D721Med (cell line): Measurements from ENCODE around the gene KLF16.

ENCODE experiments used
- DNase-seq: peaks from one replicate; pipeline ENCODE4 v3.0.0; 2011; ENCODE audit warnings: low spot score; ENCODE audit not compliant: insufficient read length
- FAIRE-seq: peaks from 2 replicates; lab custom pipeline; 2011; peaks lifted over from hg19 to GRCh38; lab: Jason Lieb, UNC
- CTCF ChIP-seq: IDR thresholded peaks from 2 replicates; pipeline ENCODE4 v1.5.1; 2012; ENCODE audit warnings: mild to moderate bottlenecking, control low read depth; ENCODE audit not compliant: insufficient read depth; ENCODE audit errors: missing control alignments

KLF16 gene

DNA sequence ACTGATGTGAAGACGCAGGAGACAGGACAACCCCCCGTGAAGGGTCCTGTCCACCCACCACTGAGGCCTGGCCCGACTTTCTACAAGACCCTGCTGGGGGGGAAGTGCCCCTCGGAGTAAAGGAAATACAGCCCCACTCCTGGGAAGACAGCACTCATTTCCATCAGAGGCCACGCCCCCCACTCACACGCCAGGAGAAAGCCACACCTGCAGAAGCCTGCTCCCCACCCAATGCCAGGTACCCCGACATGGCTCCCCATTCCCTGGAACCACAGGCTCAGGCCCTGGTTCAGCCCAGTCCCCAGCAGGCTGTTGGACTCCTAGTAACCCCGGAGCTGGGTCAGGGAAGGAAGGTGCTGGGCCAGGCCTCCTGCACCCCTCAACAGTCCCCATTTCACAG is 40.4 kb downstream of the KLF16 start:
- FAIRE-seq (no peak), DNase-seq (no peak)
- TF ChIP-seq CTCF: no peak

- DNase-seq (no peak), FAIRE-seq (no peak)
- TF ChIP-seq CTCF: no peak
Observed at GRCh38 chr19:1822210-1822609, 41.2 kb downstream of the KLF16 start.

DNA sequence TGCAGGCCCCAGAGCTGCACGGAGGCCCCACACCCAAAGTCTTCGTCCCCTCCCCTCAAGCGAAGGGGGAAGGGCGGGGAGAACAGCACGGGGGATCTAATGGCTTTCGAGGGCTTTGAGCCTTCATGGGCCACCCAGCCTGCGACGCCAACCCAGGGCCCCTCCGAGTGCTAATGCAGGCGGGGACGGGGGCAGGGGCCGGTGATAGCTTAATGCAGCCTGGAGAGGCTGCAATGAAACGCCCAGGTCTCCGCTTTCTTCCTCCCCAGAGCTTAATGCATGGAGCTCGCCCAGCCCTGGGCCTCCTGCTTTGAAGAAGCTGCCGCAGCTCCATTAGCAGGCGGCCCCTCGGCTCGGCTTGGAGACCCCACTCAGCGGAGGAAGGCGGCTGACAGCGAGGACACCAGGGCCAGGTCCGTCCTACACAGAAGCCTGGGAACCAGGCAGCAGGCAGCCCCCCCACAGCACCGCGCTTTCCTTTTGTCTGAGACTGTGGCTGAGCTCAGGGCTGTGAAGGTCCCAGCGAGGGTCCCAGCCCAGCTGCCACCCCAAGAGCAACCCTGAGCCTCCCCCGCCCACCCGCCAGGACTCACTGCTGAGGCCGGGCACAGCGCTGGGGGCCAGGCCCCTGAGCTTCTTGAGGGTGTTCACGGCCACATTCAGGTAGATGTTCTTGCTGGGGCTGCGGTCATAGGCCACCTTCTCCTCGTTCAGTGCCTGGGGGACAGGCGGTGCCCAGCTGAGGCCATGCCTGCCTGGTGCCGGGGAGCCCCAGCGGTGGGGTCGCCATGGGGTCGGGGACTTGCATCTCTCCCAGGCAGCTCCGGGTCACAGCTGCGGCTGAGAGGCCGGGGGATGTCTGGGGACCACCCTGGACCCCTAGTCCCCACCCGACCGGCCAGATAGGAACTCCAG is 43.8 kb downstream of the KLF16 start:
- FAIRE-seq: no peak

DNA sequence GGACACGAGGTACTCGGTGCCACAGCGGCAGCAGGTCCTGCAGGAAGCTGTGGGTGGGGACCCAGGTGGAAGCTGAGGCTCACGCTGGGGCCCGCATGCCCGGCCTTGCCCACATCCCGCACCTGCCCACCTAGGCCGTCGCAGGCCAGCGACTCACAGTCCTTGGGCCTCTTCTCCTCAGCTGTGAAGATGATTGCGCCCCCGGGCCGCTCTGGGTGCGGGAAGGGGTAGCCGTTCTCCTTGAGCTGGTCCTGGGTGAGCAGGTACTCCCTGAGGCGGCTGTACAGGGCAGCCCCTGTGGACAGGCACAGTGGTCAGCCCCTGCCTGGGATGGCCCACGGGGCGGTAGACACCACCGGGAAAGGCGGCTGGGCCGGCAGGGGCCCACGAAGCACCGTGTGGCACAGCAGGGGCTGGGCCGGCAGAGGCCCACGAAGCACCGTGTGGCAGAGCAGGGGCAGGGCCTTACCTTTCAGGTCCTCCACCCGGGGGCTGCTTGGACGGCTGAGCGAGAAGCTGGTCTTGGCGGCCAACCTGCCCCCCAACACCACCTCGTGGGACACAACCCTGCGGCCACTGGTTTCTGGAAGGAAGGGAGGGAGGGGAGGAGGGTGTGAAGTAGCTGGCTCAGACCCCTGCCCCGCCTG is 44.7 kb downstream of the KLF16 start:
- DNase-seq (no peak), FAIRE-seq (no peak)
- no peak for TF ChIP-seq CTCF

More for the DNA sequence above, 43.8 kb downstream of the KLF16 start:
- no peak for DNase-seq
- no peak for TF ChIP-seq CTCF

GRCh38 chr19:1817553-1818179 is 45.7 kb downstream of the KLF16 start:
- no peak for TF ChIP-seq CTCF
- FAIRE-seq (no peak), DNase-seq (no peak)

GRCh38 chr19:1816530-1817298 is 46.7 kb downstream of the KLF16 start:
- DNase-seq: no peak
- no peak for FAIRE-seq

More at GRCh38 chr19:1816530-1817298, 46.7 kb downstream of the KLF16 start:
- no peak for TF ChIP-seq CTCF
